Measurements from ENCODE around the gene DENND2C. TPM values are rescaled to one million over a fixed set of nuclear protein-coding genes. Genes with fewer than 3 reads are reported as not detected.

The DENND2C gene
- total and polyA plus RNA-seq, 8 donors: 1.0 to 2.6 (median 2.0) TPM

- ATAC-seq (no peak), DNase-seq (no peak), FAIRE-seq (no peak)
- no peak overlapping the region for H3K4me3 ChIP-seq
- H3K4me1 ChIP-seq: no peaks in the 10 kb centered on the region
- TF ChIP-seq CTCF (IDR thresholded peaks at IDR 0.05): no peak
- no peaks in the 10 kb centered on the region for H3K27me3 ChIP-seq
- H3K9me3 ChIP-seq: no peaks in the 10 kb centered on the region
- no peak overlapping the region for H3K27ac ChIP-seq
- H3K36me3 ChIP-seq: no peaks in the 10 kb centered on the region
- WGBS, 2 donors: 60 to 71% methylated on average over 5 of the region's 5 CpGs
- intact Hi-C loops (cut with DNase I): no loop called here
Observed at GRCh38 chr1:114685851-114686250, 16.0 kb upstream of the DENND2C start.

- no peak for TF ChIP-seq CTCF (IDR thresholded peaks at IDR 0.05)
- Histone ChIP-seq H3K27me3 (no peaks in the 10 kb centered on the region), H3K27ac (no peak overlapping the region), H3K4me3 (no peak overlapping the region), H3K36me3 (no peaks in the 10 kb centered on the region), H3K9me3 (no peaks in the 10 kb centered on the region), H3K4me1 (no peaks in the 10 kb centered on the region)
- FAIRE-seq: no peak
- no peak for DNase-seq
- intact Hi-C loops (cut with DNase I): no loop called here
- ATAC-seq: no peak
- WGBS, 2 donors: 55 to 64% methylated on average over 5 of the region's 5 CpGs
Observed at GRCh38 chr1:114677691-114678090, 7.8 kb upstream of the DENND2C start.

- FAIRE-seq: no peak
- H3K4me1 ChIP-seq: no peaks in the 10 kb centered on the region
- H3K27me3 ChIP-seq: no peaks in the 10 kb centered on the region
- H3K36me3 ChIP-seq: no peaks in the 10 kb centered on the region
- H3K27ac ChIP-seq: no peak overlapping the region
- no peak for ATAC-seq
- no peak for DNase-seq
- intact Hi-C loops (cut with DNase I): no loop called here
- H3K4me3 ChIP-seq: no peak overlapping the region
- TF ChIP-seq CTCF (IDR thresholded peaks at IDR 0.05): no peak
- H3K9me3 ChIP-seq: no peaks in the 10 kb centered on the region
- 64 to 91% methylated on average over 1 of the region's 1 CpG for WGBS, 2 donors
Observed at GRCh38 chr1:114676115-114676514, 6.3 kb upstream of the DENND2C start.

- peaks cover 0 to 8% (median 0%) of the 10 kb centered on the region in 3 donors for H3K4me1 ChIP-seq
- no peak overlapping the region for H3K4me3 ChIP-seq
- FAIRE-seq: no peak
- no peaks in the 10 kb centered on the region for H3K27me3 ChIP-seq
- no peak overlapping the region for H3K27ac ChIP-seq
- WGBS, 2 donors: 78 to 81% methylated on average over 7 of the region's 7 CpGs
- no peak for TF ChIP-seq CTCF (IDR thresholded peaks at IDR 0.05)
- no peak for ATAC-seq
- DNase-seq: no peak
- intact Hi-C loops (cut with DNase I): no loop called here
- H3K36me3 ChIP-seq: no peaks in the 10 kb centered on the region
- H3K9me3 ChIP-seq: no peaks in the 10 kb centered on the region
Observed at GRCh38 chr1:114671939-114672275, 2.1 kb upstream of the DENND2C start.

GRCh38 chr1:114671011-114671938 lies 1.4 kb upstream of the DENND2C start:
- WGBS, 2 donors: 56 to 62% methylated on average over 9 of the region's 9 CpGs
- Histone ChIP-seq H3K9me3 (no peaks in the 10 kb centered on the region), H3K4me3 (peak overlapping the region in 1 of 4 donors; percentile 86), H3K27me3 (no peaks in the 10 kb centered on the region), H3K4me1 (peaks cover 0 to 8% (median 0%) of the 10 kb centered on the region in 3 donors), H3K27ac (no peak overlapping the region), H3K36me3 (no peaks in the 10 kb centered on the region)
- no peak for FAIRE-seq
- peak in 2 of 6 donors; percentile 9 to 21 for DNase-seq
- intact Hi-C loops (cut with DNase I): no loop called here
- ATAC-seq: no peak
- no peak for TF ChIP-seq CTCF (IDR thresholded peaks at IDR 0.05)
